Small intestine (tissue), 7 donors: ENCODE data around the gene TMEM243. TPM values are rescaled to one million over a fixed set of nuclear protein-coding genes. Genes with fewer than 3 reads are reported as not detected.

Source experiments
- DNase-seq, 2 donors: peaks; one replicate each; pipeline versions ENCODE4 v3.0.0 to v3.0.0-alpha.2; 2013
- FAIRE-seq: peaks from 2 replicates; lab custom pipeline; 2012; peaks lifted over from hg19 to GRCh38; lab: Jason Lieb, UNC
- H3K27ac ChIP-seq, 3 donors: one replicate each; pipeline ENCODE4 v1.5.1; 2013; ENCODE audit warnings: low read length in 2 of 3, mild to moderate bottlenecking in 2 of 3, control low read depth in 1 of 3, inconsistent platforms in 1 of 3, low read depth in 1 of 3, moderate library complexity in 1 of 3
- H3K27me3 ChIP-seq, 3 donors: one replicate each; pipeline ENCODE4 v1.6.1; 2013; ENCODE audit warnings: low read length in 3 of 3, inconsistent platforms in 1 of 3; ENCODE audit not compliant: control insufficient read depth in 3 of 3, insufficient read depth in 3 of 3
- H3K36me3 ChIP-seq, 3 donors: one replicate each; pipeline ENCODE4 v1.6.1; 2013; ENCODE audit warnings: low read length in 3 of 3, inconsistent platforms in 1 of 3, low read depth in 1 of 3, mild to moderate bottlenecking in 1 of 3, moderate library complexity in 1 of 3; ENCODE audit not compliant: control insufficient read depth in 3 of 3, insufficient read depth in 2 of 3
- H3K4me1 ChIP-seq, 3 donors: one replicate each; pipeline ENCODE4 v1.6.1; 2013; ENCODE audit warnings: low read length in 2 of 3, inconsistent platforms in 1 of 3, low read depth in 1 of 3, mild to moderate bottlenecking in 1 of 3, moderate library complexity in 1 of 3; ENCODE audit not compliant: control insufficient read depth in 3 of 3, insufficient read depth in 2 of 3
- H3K4me3 ChIP-seq, 3 donors: one replicate each; pipeline ENCODE4 v1.5.1; 2013; ENCODE audit warnings: low read length in 3 of 3, control low read depth in 1 of 3, inconsistent platforms in 1 of 3, low read depth in 1 of 3, mild to moderate bottlenecking in 1 of 3, moderate library complexity in 1 of 3
- H3K9me3 ChIP-seq, 2 donors: one replicate each; pipeline ENCODE4 v1.6.1; 2013; ENCODE audit warnings: low read depth in 1 of 2, low read length in 1 of 2; ENCODE audit not compliant: control insufficient read depth in 2 of 2, insufficient read depth in 1 of 2
- WGBS, 3 donors: extraction: QIAGEN DNeasy Blood & Tissue Kit; methylation state at CpG; one replicate each; pipeline ENCODE4 v1.1.7; 2013; 5-methylcytosine and 5-hydroxymethylcytosine counted together
- polyA plus RNA-seq, 4 donors: library from polyadenylated mRNA; stranded (reverse) in 3 of 4; unstranded in 1 of 4; fragments of 200-250 nt in 3 of 4; fragments of 120-200 nt in 1 of 4; gene quantifications; one replicate each; pipeline versions ENCODE4 v1.2.1 to v1.2.3, GENCODE V29; 2013
- donor health status: healthy with polysubstance abuse.
- donor health status: control.
- donor health status: control.
- donor health status: Bipolar disorder and iron deficiency.
- donor health status: healthy.

TMEM243 gene
- polyA plus RNA-seq, 4 donors = 18.6 to 47.7 (median 33.5) TPM

- no peaks in the 10 kb centered on the region for H3K27me3 ChIP-seq
- no peak overlapping the region for H3K4me3 ChIP-seq
- no peaks in the 10 kb centered on the region for H3K4me1 ChIP-seq
- no peak for FAIRE-seq
- H3K36me3 ChIP-seq = peaks cover 4 to 21% (median 16%) of the 10 kb centered on the region in 3 donors
- H3K27ac ChIP-seq = no peak overlapping the region
- H3K9me3 ChIP-seq = no peaks in the 10 kb centered on the region
- 92 to 97% (median 94%) methylated on average over 1 of the region's 1 CpG for WGBS, 3 donors
- no peak for DNase-seq
These were observed 25.6 kb downstream of the TMEM243 start for GRCh38 chr7:87193912-87194311.

- DNase-seq = no peak
- 73 to 77% (median 74%) methylated on average over 6 of the region's 6 CpGs for WGBS, 3 donors
- FAIRE-seq = no peak
- H3K27ac ChIP-seq = no peak overlapping the region
- H3K4me1 ChIP-seq = no peaks in the 10 kb centered on the region
- no peaks in the 10 kb centered on the region for H3K9me3 ChIP-seq
- peaks cover 4 to 23% (median 16%) of the 10 kb centered on the region in 3 donors for H3K36me3 ChIP-seq
- no peak overlapping the region for H3K4me3 ChIP-seq
- no peaks in the 10 kb centered on the region for H3K27me3 ChIP-seq
These were observed 26.6 kb downstream of the TMEM243 start for GRCh38 chr7:87192784-87193487.

GRCh38 chr7:87190783-87191182 is 28.7 kb downstream of the TMEM243 start:
- H3K9me3 ChIP-seq = no peaks in the 10 kb centered on the region
- no peak for FAIRE-seq
- H3K27me3 ChIP-seq = no peaks in the 10 kb centered on the region
- WGBS, 3 donors = 79 to 93% (median 82%) methylated on average over 3 of the region's 3 CpGs
- DNase-seq = no peak
- no peaks in the 10 kb centered on the region for H3K4me1 ChIP-seq
- H3K4me3 ChIP-seq = no peak overlapping the region
- no peak overlapping the region for H3K27ac ChIP-seq
- peaks cover 14 to 25% (median 18%) of the 10 kb centered on the region in 3 donors for H3K36me3 ChIP-seq

DNA sequence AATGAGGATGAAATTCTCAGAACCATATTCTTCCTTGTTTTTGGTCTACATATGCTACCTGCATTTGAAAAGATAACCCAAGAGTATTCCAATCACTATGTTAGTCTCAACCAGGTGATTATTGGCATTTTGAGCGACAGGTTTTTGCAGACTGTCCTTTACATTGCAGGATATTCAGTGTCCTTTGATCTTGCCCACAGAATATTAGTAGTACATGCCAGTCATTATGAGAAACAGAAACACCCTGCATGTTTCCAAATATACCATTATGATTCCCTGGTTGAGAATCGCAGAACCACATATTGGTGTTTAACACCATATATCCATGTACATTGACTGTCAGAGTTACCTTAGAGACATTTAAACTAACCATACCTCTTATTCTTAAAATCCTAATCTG is 30.6 kb downstream of the TMEM243 start:
- H3K9me3 ChIP-seq = no peaks in the 10 kb centered on the region
- H3K4me1 ChIP-seq = no peaks in the 10 kb centered on the region
- DNase-seq = no peak
- H3K27ac ChIP-seq = no peak overlapping the region
- no peak overlapping the region for H3K4me3 ChIP-seq
- no peaks in the 10 kb centered on the region for H3K27me3 ChIP-seq
- 87 to 96% (median 91%) methylated on average over 2 of the region's 2 CpGs for WGBS, 3 donors
- no peak for FAIRE-seq
- peaks cover 11 to 20% (median 18%) of the 10 kb centered on the region in 3 donors for H3K36me3 ChIP-seq

DNA sequence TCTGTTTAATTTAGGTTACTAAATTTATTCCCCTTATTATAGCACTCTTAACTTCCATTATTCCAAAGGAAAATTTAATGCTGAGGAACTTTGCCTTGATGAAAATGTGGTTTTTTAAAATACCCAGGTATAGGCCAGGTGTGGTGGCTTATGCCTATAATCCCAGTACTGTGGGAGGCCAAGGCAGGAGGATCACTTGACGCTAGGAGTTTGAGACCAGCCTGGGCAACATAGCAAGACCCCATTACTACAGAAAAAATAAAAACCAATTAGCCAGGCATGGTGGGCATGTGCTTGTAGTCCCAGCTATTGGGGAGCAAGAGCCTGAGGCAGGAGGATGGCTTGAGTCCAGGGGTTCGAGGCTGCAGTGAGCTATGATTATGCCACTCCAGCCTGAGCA is 32.4 kb downstream of the TMEM243 start:
- 95 to 98% (median 97%) methylated on average over 2 of the region's 2 CpGs for WGBS, 3 donors

GRCh38 chr7:87179180-87179579 is 40.4 kb downstream of the TMEM243 start:
- no peaks in the 10 kb centered on the region for H3K27me3 ChIP-seq
- H3K36me3 ChIP-seq = peaks cover 10 to 17% (median 14%) of the 10 kb centered on the region in 3 donors
- H3K9me3 ChIP-seq = no peaks in the 10 kb centered on the region
- no peak for FAIRE-seq
- no peak for DNase-seq
- peaks cover 0 to 8% (median 0%) of the 10 kb centered on the region in 3 donors for H3K4me1 ChIP-seq
- 92 to 96% (median 95%) methylated on average over 3 of the region's 3 CpGs for WGBS, 3 donors
- no peak overlapping the region for H3K4me3 ChIP-seq
- H3K27ac ChIP-seq = no peak overlapping the region

More for the DNA sequence above, 32.4 kb downstream of the TMEM243 start:
- peaks cover 12 to 20% (median 17%) of the 10 kb centered on the region in 3 donors for H3K36me3 ChIP-seq
- H3K27ac ChIP-seq = no peak overlapping the region
- H3K4me1 ChIP-seq = no peaks in the 10 kb centered on the region
- no peaks in the 10 kb centered on the region for H3K27me3 ChIP-seq
- DNase-seq (no peak), FAIRE-seq (no peak)
- H3K4me3 ChIP-seq = no peak overlapping the region
- H3K9me3 ChIP-seq = no peaks in the 10 kb centered on the region

- Histone ChIP-seq H3K27me3 (no peaks in the 10 kb centered on the region), H3K36me3 (peaks cover 10 to 17% (median 13%) of the 10 kb centered on the region in 3 donors), H3K27ac (no peak overlapping the region), H3K4me1 (peaks cover 0 to 12% (median 0%) of the 10 kb centered on the region in 3 donors), H3K9me3 (no peaks in the 10 kb centered on the region), H3K4me3 (no peak overlapping the region)
- DNase-seq (no peak), FAIRE-seq (no peak)
- 92 to 96% (median 95%) methylated on average over 4 of the region's 4 CpGs for WGBS, 3 donors
These were observed 41.2 kb downstream of the TMEM243 start for GRCh38 chr7:87178320-87178719.

DNA sequence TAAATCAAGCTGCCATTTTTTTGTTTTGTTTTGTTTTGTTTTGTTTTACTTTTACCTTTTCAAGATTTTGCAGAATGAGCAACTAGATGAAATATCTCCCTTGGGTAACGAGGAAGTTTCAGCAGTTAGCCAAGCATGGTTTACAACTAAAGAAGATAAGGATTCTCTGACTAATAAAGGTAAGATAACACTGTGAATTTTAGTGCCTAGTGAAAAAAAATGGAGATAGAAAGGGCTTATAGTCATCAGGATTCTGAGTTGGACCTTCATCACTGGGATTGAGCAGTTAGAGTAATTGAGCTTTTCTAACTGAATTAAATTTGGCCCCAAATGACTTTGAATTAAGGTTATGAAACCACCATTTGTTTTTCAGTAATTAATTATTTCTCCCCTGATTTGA is 46.1 kb downstream of the TMEM243 start:
- Histone ChIP-seq H3K9me3 (no peaks in the 10 kb centered on the region), H3K27ac (peak overlapping the region in 1 of 3 donors; percentile 13), H3K27me3 (no peaks in the 10 kb centered on the region), H3K4me1 (peaks cover 0 to 12% (median 0%) of the 10 kb centered on the region in 3 donors), H3K36me3 (peaks cover 9 to 15% (median 11%) of the 10 kb centered on the region in 3 donors), H3K4me3 (no peak overlapping the region)
- DNase-seq = peak; percentile 44 to 54
- WGBS, 3 donors = 18 to 67% (median 54%) methylated on average over 1 of the region's 1 CpG
- FAIRE-seq = no peak
